ENCODE data around the gene ELK4. TPM values are rescaled to one million over a fixed set of nuclear protein-coding genes. Genes with fewer than 3 reads are reported as not detected.

ELK4 gene
- total RNA-seq, 4 donors from 2014 or later, result 20.7 to 37.5 (median 27.8) TPM

DNA sequence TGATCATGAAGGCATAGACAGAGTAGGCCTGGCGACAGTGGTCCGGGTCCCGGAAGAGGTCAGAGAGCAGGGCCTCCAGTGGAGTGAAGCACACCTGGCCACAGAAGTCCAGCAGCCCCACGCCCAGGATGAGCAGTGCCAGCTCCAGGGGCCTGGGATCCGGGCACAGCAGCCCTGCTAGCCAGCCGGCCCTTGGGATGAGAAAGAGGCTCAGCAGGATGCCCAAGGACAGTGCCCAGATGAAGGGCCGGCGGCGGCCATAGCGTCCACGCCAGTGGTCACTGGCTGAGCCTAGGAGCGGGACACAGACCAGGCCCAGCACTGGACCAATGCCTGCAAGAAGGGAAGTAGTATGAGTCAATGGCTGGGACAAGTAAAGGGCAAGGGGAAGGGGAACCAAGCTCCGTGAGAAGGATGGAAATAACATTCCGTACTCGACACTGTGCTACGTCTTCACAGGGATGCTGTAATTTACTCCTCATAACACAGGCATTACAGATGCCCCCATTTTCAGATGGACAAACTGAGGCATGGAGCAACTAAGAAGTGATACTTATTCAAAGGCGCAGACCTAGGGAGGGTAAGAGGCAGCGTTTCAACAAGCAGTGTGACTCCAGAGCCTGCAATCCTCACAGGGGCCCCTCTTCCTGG is 31.6 kb upstream of the ELK4 start:
- DNase-seq (ENCODE audit: low spot score) (no peak), ATAC-seq (ENCODE audit: low FRiP score) (no peak)
- TF ChIP-seq CTCF (IDR thresholded peaks at IDR 0.05), result no peak

DNA sequence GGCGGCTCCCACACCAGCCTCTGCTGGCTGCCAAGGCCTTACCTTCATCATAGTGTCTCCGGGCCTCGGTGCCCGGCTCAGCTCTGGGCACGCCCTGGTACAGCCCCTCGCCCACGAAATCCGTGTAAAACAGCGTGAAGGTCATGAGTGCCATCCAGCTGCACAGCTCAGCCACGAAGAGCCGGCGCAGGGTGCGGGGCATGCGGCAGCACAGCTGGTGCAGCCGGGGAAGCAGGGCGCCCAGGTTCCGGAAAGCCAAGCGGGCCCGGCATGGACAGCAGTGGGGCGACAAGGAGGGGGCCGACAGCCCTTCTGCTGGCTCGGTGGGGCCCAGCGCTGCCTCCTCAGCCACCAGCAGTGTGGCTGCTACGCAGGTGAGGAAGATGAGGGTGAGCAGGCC is 31.0 kb upstream of the ELK4 start:
- DNase-seq (ENCODE audit: low spot score), result no peak
- no peak for TF ChIP-seq CTCF (IDR thresholded peaks at IDR 0.05)
- ATAC-seq (ENCODE audit: low FRiP score), result no peak

DNA sequence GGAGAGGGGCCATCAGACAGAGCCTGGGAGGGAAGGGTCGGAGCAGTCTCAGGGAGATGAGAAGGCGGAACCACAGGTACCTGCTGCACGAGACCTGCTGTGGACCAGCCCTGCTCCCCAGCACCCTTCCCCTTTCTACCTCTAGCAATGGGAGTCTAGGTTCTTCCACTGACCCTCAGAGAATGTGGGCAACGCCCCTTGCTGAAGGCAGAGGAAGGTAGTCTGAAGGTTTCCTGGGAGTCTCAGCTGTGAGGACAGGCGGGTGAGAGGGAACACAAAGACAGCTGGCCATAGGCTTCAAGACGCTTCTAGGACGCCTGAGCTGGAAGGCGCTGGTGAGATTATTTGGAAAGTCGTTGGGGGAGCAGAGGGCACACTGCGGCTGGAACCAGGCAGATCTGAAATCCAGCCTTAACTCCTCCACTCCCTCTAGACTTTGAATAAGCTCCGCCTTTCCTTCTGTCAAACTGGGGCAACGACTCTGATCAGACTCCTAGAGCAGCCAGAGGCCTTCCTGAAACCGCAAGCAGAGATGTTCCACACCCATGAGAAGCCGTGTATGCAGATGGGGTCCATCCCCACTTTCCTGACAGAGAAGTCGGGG is 30.4 kb upstream of the ELK4 start:
- DNase-seq (ENCODE audit: low spot score) (no peak), ATAC-seq (ENCODE audit: low FRiP score) (no peak)
- TF ChIP-seq CTCF (IDR thresholded peaks at IDR 0.05), result no peak

GRCh38 chr1:205661429-205662134 is 29.8 kb upstream of the ELK4 start:
- ATAC-seq (ENCODE audit: low FRiP score), result no peak
- DNase-seq (ENCODE audit: low spot score), result no peak
- TF ChIP-seq CTCF (IDR thresholded peaks at IDR 0.05), result no peak

DNA sequence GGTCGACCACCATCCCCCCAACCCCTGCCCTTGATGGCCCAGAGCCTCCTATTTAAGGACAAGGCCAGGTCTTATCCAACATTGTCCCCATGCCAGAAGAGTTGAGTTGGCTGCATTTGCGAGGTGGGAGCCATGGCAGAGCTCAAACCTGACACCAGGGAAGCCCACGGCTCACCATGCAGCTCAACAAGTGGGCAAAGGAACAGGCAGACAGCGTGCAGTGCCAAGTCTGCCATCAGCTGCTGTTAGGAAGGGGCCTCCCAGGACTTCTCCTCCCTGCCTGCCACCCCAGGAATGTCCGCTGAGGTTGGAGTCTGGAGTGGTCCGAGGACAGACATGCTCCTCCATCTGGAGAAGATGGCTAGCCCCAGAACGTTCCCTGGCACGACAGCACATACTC is 28.6 kb upstream of the ELK4 start:
- DNase-seq (ENCODE audit: low spot score) (no peak), ATAC-seq (ENCODE audit: low FRiP score) (no peak)
- no peak for TF ChIP-seq CTCF (IDR thresholded peaks at IDR 0.05)

- peak; percentile 72 for DNase-seq (ENCODE audit: low spot score)
Observed at GRCh38 chr1:205658943-205659581, 27.3 kb upstream of the ELK4 start.

More at GRCh38 chr1:205658943-205659581, 27.3 kb upstream of the ELK4 start:
- ATAC-seq (ENCODE audit: low FRiP score), result peak; percentile 75
- TF ChIP-seq CTCF (IDR thresholded peaks at IDR 0.05), result no peak

Data from omental fat pad (tissue), 4 donors.